GM19025 (cell line): Measurements from ENCODE around the gene TAF1D.
"Not testable (repeated sequence)": the region's sequence is repeated elsewhere in the genome, so short reads cannot be mapped to it uniquely, and the experiment has no call there.

Experiments used
- ATAC-seq: cut with Tn5 transposase; IDR thresholded peaks from one replicate; pipeline ENCODE4 v1.9.1; 2021; ENCODE audit warnings: mild to moderate bottlenecking, low read depth, moderate library complexity; ENCODE audit not compliant: unreplicated experiment

TAF1D gene, protein sequence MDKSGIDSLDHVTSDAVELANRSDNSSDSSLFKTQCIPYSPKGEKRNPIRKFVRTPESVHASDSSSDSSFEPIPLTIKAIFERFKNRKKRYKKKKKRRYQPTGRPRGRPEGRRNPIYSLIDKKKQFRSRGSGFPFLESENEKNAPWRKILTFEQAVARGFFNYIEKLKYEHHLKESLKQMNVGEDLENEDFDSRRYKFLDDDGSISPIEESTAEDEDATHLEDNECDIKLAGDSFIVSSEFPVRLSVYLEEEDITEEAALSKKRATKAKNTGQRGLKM

DNA sequence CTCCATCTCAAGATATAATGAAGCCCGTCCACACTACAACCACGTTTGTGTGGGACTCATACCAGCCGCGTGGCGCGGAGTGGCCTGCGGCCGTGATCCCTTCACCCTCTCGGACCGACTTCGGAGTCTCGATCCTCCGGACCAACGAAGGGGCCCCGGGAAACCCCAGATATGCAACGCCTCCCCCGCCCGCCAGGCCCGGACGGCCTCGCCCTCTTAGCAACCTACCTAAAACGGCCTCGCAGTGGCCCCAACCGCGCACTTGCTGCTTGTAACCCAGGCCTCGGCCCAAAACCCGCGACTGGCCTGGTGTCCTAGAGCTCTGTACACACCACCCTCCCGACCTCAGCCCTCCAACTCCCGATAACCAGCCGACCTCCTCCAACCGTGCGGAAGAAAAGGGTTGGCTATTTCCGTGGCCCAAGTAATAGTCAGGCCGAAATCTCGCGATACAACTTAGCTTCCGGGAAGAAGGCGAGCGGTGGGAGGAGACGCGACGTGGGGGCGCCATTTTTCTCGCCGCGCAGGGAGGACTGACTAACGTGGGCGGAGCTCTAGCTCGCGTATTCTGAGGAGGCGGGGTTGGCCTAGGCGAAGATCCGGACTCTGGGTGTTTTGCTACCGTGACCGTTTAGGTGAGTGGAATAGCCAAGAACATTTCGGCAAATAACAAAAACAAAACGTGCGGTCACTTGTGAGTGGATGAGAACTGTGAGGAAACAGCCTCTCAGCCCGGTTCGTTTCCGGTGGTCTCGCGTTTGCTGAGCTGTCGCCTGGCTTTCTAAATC, at the start of gene TAF1D, which contains the start of gene C11orf54:
Gene TAF1D, minus strand, starts transcription at position 402 of the 788 bp plus-strand sequence. CDS start 2,191 bp downstream, outside the sequence.
Gene C11orf54, plus strand, starts transcription at position 579 of the 788 bp plus-strand sequence. CDS start 5,722 bp downstream, outside the sequence.
- peak; percentile 82 for ATAC-seq

DNA sequence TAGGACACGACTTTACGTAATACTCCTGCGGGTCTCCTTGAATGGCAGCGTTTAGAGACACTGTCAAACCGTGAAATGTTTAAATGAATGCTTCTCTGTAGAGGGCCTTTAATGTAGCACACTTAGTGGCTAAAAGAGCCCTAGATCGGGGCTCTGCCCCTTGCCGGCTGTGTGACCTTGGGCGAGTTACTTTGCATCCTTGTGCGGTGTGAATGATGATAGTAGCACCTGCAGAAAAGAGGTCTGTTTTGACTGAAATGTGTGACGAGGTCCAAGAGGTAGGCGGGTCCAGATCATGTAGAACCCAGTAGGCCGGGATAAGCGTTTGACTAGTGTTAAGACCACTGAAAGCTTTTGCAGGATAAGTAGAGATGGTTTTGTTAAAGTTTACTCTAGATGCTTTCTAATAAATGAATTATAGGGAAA, 43.7 kb upstream of the TAF1D start:
- peak; percentile 25 for ATAC-seq

DNA sequence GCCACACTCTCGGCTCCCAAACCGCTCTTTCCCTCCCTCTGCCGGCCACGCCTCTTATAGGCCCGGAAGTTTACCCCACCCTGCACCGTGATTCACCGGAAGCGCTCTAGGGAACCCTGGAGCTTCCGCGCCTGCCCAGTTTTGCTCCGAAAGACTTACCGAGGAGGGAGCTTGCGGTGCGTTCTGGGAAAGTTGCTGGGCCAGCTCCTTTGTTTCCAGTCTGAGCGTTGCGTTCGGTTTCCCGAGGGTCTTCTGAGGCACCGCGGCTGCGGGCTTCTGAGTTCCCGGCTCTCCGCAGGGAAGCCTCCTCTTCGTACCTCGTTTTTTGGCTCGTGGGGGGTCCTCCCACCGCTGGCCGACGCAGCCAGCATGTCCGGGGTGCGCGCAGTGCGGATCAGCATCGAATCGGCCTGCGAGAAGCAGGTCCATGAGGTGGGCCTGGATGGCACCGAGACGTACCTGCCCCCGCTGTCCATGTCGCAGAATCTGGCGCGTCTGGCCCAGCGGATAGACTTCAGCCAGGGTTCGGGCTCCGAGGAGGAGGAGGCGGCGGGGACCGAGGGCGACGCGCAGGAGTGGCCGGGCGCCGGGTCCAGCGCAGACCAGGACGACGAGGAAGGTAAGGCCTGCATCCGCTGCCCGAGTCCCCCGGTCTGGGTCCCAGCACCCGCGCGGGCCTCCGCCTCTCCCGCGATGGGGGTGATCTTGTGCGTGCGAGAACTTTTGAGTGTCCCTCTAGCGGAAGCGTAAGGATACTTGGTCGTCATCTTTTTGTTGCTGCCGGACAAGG, 43.0 kb upstream of the TAF1D start, which contains the start of gene MED17:
Gene MED17, plus strand, starts transcription at position 138 of the 790 bp plus-strand sequence. Its CDS starts 232 bp downstream, at position 370.
- peak; percentile 94 for ATAC-seq

DNA sequence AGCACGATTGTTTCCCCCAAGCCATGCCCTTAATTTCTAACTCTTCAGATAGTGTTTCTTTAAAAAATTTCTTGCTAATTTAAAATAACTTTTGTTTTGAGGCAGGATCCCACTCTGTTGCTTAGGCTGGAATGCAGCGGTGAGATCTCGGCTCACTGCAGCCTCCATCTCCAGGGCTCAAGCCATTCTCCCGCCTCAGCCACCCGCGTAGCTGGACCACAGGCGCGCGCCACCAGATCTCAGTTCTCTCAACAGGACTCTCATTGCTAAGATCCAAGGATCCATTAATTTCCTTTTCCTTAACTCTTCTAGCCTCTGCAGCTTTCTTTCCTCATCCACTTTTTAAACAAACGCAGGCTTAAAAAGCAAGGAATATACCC, 42.5 kb upstream of the TAF1D start:
- ATAC-seq, result peak; percentile 45

DNA sequence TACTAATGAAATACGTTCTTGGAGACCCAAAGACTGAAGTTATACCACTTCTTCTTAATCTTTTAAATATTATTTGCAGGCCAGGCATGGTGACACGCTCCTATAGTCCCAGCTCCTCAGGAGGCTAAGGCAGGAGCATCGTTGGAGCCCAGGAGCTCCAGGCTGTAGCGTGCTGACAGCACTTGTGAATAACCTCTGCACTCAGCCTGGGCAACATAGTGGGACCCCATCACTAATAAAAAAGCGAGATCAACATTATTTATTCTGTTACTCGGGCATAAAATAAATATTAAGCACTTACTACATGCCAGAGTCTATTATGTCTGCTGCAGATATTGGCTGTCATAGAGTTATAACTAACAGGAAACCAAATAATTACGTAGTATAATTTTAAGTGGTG, 42.1 kb upstream of the TAF1D start:
- ATAC-seq, result no peak

DNA sequence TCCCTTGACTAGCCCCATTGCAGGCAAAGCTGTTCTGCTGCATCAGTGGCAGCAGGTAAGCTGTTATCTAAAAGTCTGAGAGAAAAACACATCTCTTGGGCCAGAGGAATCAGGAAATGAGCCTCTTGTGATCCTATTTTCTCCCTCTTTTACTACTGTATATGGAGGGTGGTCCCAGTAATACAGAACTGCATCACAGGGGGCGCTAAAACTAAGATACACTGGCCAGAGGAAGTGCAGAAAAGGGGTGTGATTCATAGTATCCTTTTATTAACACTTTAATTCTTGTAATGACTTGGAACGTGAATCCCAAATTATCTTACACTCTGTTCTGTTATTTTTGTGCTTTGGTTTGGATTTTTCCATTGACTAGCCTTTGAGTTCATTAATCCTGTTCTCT, 34.0 kb upstream of the TAF1D start:
- ATAC-seq, result no peak

DNA sequence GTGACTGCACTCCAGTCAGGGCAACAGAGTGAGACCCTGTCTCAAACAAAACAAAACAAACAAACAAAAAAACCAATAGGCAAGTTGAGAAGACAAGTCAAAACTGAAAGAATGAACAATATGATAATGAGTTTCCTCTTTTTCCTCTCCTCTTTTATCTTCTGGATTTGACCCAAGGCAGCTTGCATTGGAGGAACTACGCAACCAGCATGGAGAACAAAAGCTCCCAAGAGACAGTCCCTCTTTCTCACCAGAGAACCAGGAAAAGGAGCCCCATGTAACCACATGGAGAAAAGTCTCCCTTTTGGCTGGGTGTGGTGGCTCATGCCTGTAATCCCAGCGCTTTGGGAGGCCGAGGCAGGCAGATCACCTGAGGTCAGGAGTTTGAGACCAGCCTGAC, 33.3 kb upstream of the TAF1D start:
- ATAC-seq, result not testable (repeated sequence)

DNA sequence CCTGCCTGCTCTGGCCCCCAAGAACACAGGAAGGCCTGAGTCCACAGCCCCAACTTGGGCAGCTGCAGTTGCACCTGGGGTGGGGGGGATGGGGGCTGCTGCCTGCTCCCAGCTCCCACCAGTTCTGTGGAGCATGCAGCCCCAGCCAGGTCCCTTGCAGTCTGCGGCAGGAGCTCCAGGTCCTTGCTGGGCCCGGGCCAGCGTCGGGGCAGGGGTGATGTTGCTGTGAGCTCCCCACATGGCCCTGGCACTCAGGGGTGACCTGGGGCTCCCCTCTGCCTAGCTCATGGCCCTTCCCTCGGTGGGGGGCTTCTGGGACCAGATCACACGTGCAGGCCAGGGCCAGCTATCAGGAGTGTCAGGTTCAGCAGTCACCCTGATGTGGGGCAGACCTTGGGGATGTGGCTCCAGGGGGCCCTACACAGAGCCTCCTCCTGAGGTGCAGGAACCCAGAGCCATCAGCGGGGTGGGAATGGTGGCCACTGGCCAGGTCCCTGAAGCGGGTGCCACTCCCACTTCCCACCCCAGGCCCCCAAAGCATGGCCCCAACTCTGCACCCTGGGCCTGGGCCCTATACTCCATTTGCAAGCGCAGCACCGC, 32.4 kb upstream of the TAF1D start:
- no peak for ATAC-seq

DNA sequence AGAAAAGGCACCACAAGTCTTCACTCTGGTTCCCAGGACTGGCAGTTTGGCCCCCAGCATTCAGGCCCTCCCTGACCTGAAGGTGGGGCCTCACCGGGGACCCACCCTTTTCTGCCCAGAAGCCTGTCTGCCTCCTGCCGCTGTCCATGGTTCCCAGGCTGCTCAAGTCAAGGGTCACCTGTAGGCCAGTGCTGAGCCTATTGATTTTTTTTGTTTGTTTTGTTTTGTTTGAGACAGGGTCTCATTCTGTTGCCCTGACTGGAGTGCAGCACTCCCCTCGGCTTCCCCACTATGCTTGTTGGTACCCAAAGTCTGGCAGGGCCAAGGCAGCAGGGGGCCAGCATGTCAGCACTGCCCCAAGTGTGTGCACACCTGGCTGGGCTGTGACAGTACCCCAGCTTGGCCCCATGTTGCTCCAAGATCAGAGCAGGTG, 31.8 kb upstream of the TAF1D start:
- no peak for ATAC-seq

DNA sequence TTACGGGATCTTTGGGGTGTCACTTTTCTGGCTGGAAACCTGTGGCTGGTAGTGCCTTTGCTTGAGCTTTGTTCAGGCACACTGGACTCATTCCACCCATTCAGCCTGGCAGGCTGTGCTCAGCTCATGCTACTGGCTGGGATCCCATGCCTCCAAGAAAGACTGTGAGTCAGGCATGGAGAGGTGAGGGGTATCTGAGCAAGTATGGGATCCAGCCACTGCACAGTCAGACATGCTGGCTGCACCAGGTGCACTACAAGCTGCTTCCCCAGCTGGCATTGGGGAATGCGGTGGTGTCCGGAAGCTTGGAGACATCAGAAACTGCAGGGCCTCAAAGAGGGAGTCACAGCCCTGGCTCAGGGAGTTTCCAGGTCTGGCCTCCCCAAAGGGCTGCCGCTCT, 30.8 kb upstream of the TAF1D start:
- no peak for ATAC-seq

DNA sequence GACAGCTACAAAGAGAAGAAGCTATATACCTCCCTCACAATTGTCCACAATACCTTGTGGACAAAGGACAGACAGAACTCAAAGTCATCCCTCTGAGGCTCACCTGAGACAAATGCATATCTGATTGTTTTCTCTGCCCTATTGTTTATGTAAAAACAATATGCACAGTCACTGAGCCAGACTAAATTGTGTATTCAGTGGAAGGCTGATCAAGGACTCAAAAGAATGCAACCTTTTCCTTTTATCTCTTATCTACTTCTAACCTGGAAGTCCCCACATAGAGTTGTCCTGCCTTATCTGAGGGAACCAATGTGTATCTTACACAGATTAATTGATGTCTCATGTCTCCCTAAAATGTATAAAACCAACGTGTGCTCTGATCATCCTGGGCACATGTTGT, 28.9 kb upstream of the TAF1D start:
- no peak for ATAC-seq

DNA sequence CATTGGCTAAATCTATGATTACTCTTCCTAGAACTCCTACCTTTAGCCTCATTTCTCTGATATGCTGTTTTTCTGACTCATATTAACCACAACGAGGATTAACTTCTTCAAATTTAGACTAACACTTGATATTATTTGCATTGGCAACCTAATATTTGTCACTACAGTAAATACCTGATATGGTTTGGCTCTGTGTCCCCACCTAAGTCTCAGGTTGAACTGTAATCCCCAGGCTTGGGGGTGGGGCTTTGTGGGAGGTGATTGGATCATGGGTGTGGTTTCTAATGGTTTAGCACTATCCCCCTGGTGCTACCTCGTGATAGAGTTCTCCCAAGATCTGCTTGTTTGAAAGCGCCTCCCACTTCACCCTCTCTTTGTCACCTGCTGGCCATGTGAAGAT, 25.7 kb upstream of the TAF1D start:
- ATAC-seq, result no peak

DNA sequence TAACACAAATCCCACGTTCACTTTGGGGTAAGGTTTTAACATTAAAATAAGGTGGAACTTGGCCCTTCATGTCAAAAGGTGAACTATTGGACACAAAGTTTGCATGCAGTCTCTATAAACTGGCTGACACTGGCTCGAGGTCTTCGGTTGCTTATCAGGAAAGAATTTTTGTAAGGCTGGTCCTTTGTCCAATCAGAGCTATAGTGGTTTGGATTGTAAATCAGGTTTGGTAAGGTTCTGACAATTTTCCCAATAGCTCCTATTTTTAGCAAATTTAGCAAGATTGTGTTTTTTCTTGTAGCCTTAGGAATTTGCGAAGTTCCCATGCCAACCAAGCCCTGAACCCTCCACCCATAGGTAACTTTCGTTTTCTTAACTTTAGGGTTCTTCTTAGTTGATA, 25.2 kb upstream of the TAF1D start:
- ATAC-seq, result no peak

DNA sequence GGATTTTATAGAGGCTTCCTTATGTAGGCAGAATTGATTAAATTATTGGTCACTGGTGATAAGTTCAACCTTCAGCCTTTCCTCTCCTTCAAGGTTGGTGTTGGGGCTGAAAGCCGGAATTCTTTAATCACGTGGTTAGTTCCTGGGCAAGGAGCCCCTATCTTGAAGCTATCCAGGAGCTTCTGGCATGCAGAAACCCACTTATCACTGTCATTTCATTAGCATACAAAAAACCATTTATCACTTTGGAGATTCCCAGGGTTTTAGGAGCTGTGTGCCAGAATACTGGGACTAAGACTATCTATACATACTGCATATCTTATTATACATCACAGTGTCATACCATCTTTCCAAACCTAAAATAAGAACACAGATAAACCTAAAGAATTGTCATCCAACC, 24.3 kb upstream of the TAF1D start:
- ATAC-seq, result no peak

DNA sequence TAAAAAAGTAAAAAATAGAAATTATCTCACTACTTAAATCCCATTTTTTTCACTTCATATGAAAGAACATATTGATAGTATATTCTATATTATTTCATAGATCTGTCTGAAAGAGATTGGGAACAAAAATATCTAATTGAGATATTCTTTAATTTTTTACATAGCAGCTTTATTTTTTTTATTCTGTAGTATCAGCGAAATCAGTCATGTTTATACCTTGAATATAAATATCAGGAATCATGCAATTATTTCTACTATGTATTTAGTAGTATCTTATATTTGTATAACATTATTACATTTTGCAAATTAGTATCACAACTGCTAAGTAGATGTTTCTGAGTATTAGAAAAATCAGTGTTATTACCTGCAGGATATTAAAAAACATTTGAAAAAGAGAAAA, 20.6 kb upstream of the TAF1D start:
- no peak for ATAC-seq

DNA sequence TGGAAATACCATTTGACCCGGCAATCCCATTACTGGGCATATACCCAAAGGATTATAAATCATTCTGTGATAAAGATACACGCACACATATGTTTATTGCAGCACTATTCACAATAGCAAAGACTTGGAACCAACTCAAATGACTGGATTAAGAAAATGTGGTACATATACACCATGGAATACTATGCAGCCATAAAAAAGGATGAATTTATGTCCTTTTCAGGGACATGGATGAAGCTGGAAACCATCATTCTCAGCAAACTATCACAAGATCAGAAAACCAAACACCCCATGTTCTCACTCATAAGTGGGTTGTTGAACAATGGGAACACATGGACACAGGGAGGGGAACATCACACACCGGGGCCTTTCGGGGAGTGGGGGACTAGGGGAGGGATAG, 17.8 kb upstream of the TAF1D start:
- not testable (repeated sequence) for ATAC-seq

DNA sequence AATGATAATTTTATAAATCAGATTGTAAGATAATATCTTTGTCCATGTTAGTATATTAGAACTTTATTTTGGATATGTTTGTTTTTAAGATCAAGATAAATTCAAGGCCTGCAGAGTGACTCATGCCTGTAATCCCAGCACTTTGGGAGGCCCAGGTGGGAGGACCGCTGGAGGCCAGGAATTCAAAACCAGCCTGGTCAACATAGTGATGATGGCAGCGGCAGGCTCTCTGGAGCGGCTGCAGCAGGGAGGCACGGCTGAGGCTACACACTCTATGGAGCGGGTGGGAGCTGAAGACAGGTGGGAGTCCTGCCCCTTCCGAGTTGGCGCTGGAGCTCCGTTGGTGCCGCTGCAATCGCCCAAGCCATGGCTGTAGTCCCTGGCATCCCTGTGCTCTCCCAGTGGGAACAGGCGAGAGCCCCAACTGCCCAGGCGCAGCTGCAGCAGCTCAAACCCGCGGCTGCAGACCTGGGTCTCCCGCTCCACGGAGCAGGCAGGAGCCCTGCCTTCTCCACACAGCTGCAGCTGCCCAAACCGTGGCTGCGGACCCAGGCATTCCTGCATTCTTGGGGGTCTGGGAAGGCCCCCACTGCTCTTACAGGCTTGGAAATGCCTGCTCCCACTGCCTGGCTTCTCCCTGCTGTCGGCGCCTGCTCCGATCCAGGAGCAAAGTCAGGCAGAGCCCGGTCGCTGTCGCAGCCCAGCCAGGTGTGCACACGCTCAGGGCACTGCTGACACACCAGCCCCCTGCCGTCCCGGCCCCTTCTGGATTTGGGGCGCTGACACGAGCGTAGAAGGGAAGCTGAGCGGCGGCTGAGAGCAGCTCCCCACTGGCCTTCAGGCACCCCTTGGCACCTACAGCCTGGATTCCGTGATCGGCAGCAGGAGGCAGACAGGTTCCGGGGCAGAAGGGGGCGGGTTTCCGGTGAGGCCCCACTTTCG, 16.9 kb upstream of the TAF1D start:
- no peak for ATAC-seq

DNA sequence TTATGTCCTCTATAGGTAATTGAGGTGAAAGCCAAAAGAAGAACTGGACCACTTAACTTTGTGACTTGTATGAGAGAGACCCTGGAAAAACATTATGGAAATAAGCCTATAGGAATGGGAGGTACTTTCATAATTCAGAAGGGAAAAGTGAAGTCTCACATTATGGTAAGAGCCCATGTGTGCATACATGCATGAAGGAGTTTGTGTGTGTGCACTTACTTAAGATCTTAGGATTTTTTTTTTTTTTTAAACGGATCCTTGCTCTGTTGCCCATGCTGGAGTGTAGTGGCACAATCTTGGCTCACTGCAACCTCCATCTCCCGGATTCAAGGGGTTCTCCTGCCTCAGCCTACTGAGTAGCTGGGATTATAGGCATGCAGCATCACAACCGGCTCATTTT, 16.0 kb upstream of the TAF1D start:
- ATAC-seq, result no peak

DNA sequence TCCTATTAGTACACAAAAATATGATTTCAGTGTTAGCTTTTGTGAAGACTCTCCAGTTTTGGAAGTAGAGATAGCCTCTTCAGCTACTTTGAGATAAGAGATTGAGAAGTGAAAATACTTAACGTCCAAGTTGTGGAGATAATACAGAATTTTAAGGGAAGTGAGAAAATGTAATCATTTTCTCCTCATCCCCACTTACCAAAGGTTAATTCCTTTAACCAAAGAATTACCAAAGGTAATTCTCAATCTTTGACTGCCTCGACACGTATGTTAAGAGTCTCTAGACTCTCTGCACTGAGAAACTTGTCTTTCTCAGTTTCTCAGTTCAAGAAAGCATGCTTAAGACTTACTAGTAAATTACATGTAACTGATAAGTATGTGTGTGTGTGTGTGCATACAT, 15.5 kb upstream of the TAF1D start:
- ATAC-seq, result no peak
